ENCODE measurements around the gene STK24. TPM values are rescaled to one million over a fixed set of nuclear protein-coding genes. Genes with fewer than 3 reads are reported as not detected.

STK24 gene
- total and polyA plus RNA-seq, 2 of the 4 experiments (the other 2 are of a cell fraction) = 29.2 to 43.4 TPM

DNA sequence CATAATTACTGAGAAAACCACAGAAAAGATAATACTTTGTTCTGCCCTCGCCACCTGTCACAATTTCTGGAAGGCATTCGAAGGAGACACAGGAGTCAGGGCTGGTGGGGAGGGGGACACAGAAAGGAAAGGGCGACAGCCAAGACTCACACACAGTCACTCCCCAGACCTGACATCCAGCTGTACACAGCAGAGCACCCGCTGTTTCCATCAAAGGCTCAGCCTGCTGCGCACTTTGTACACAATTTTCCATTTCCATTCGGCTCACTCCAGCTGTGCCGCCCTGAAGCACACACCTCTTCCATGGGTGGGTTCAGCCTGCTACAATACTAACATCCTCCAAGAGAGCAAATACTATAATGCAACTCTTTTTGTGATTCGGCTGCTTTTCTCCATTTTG is 38.0 kb downstream of the STK24 start:
- Histone ChIP-seq H4K91ac (ENCODE audit: insufficient read depth, low read depth, low read length) (no peak overlapping the region), H2BK15ac (ENCODE audit: low read depth, low read length) (no peak overlapping the region), H3K36me3 (ENCODE audit: control insufficient read depth, insufficient read depth, low read length) (peaks cover 2% of the 10 kb centered on the region; the same call in 1 of the 2 replicates), H2BK120ac (ENCODE audit: low read depth, low read length) (no peak overlapping the region), H3K79me1 (ENCODE audit: low read depth in 1 of 2, low read length in 2 of 2) (peaks cover 25 to 100% of the 10 kb centered on the region in 2 experiments), H2AK9ac (replicated peaks; ENCODE audit: low read depth, low read length, poor library complexity) (no peak overlapping the region), H2BK5ac (ENCODE audit: low read depth, low read length, poor library complexity, severe bottlenecking) (no peak overlapping the region), H3K9me3 (ENCODE audit: control insufficient read depth, insufficient read depth, low read length) (no peaks in the 10 kb centered on the region), H2AFZ (replicated peaks; ENCODE audit: low read length, poor library complexity) (no peak overlapping the region), H4K5ac (ENCODE audit: low read depth, low read length) (no peak overlapping the region), H3K18ac (ENCODE audit: low read depth, low read length) (no peak overlapping the region), H3K27me3 (ENCODE audit: control insufficient read depth, insufficient read depth, low read length) (no peaks in the 10 kb centered on the region), H3K9me1 (ENCODE audit: insufficient read depth, low read length) (peaks cover 25% of the 10 kb centered on the region), H4K8ac (ENCODE audit: low read depth in 2 of 2, low read length in 2 of 2) (peak overlapping the region in 1 of 2 experiments; percentile 14; a peak in 1 of 4 replicates), H4K20me1 (ENCODE audit: insufficient read depth, low read length) (peaks cover 95% of the 10 kb centered on the region), H3K14ac (replicated peaks; ENCODE audit: low read depth, low read length) (no peak overlapping the region), H3K4me3 (ENCODE audit: insufficient read depth, low read depth, low read length) (no peak overlapping the region), H3K56ac (ENCODE audit: extremely low read depth, insufficient read depth, low read length) (no peak overlapping the region), H3K23ac (ENCODE audit: low read depth, low read length) (no peak overlapping the region), H3K27ac (ENCODE audit: insufficient read depth, low read length) (no peak overlapping the region), H3K4me2 (ENCODE audit: low read depth, low read length) (no peak overlapping the region), H3K9ac (ENCODE audit: low read depth, low read length) (no peak overlapping the region), H3K4ac (ENCODE audit: low read depth, low read length) (no peak overlapping the region), H2AK5ac (ENCODE audit: low read depth, low read length) (no peak overlapping the region), H2BK20ac (ENCODE audit: low read depth, low read length) (no peak overlapping the region), H3K4me1 (ENCODE audit: control insufficient read depth, insufficient read depth, low read length) (peaks cover 23% of the 10 kb centered on the region)
- dilution Hi-C loops (cut with HindIII; ENCODE audit: low sequenced_read_pairs, unreplicated experiment) (no loop called here), intact Hi-C loops (cut with micrococcal nuclease) (no loop called here), in situ Hi-C loops (cut with MboI; ENCODE audit: low sequenced_read_pairs) (no loop called here)
- CTCF ChIA-PET = no interaction called here
- ATAC-seq (ENCODE audit: low read depth) (no peak), DNase-seq (no peak)
- WGBS, 2 experiments (ENCODE audit: extremely low coverage in 2 of 2, insufficient read length in 1 of 2) = 86% methylated on average over 4 of the region's 8 CpGs; no CpG with 5 or more reads in 1 of the 2 experiments
- TF ChIP-seq, protein P1, sequence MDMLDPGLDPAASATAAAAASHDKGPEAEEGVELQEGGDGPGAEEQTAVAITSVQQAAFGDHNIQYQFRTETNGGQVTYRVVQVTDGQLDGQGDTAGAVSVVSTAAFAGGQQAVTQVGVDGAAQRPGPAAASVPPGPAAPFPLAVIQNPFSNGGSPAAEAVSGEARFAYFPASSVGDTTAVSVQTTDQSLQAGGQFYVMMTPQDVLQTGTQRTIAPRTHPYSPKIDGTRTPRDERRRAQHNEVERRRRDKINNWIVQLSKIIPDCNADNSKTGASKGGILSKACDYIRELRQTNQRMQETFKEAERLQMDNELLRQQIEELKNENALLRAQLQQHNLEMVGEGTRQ (IDR thresholded peaks at IDR 0.05; ENCODE audit: low read depth, low read length) = no peak
- TF ChIP-seq, protein P2, sequence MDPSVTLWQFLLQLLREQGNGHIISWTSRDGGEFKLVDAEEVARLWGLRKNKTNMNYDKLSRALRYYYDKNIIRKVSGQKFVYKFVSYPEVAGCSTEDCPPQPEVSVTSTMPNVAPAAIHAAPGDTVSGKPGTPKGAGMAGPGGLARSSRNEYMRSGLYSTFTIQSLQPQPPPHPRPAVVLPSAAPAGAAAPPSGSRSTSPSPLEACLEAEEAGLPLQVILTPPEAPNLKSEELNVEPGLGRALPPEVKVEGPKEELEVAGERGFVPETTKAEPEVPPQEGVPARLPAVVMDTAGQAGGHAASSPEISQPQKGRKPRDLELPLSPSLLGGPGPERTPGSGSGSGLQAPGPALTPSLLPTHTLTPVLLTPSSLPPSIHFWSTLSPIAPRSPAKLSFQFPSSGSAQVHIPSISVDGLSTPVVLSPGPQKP (IDR thresholded peaks at IDR 0.05; ENCODE audit: borderline replicate concordance, low read depth, low read length) = no peak
- TF ChIP-seq FOS (IDR thresholded peaks at IDR 0.05; ENCODE audit: low read depth, low read length) = no peak
- TF ChIP-seq, protein P3, sequence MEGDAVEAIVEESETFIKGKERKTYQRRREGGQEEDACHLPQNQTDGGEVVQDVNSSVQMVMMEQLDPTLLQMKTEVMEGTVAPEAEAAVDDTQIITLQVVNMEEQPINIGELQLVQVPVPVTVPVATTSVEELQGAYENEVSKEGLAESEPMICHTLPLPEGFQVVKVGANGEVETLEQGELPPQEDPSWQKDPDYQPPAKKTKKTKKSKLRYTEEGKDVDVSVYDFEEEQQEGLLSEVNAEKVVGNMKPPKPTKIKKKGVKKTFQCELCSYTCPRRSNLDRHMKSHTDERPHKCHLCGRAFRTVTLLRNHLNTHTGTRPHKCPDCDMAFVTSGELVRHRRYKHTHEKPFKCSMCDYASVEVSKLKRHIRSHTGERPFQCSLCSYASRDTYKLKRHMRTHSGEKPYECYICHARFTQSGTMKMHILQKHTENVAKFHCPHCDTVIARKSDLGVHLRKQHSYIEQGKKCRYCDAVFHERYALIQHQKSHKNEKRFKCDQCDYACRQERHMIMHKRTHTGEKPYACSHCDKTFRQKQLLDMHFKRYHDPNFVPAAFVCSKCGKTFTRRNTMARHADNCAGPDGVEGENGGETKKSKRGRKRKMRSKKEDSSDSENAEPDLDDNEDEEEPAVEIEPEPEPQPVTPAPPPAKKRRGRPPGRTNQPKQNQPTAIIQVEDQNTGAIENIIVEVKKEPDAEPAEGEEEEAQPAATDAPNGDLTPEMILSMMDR (conservative IDR thresholded peaks at IDR 0.05; ENCODE audit: low read depth, low read length) = no peak
- no peak for TF ChIP-seq CEBPB (IDR thresholded peaks at IDR 0.05; ENCODE audit: low read depth, low read length)
- no peak for TF ChIP-seq RAD21 (IDR thresholded peaks at IDR 0.05; ENCODE audit: low read length)
- TF ChIP-seq BHLHE40 (IDR thresholded peaks at IDR 0.05; ENCODE audit: low read depth, low read length) = no peak
- no peak for TF ChIP-seq MAZ (IDR thresholded peaks at IDR 0.05; ENCODE audit: borderline replicate concordance, low read depth, low read length)
- TF ChIP-seq MXI1 (IDR thresholded peaks at IDR 0.05; ENCODE audit: borderline replicate concordance, low read depth, low read length) = no peak
- no peak for TF ChIP-seq MAFK (IDR thresholded peaks at IDR 0.05; ENCODE audit: low read depth, low read length)
- TF ChIP-seq RFX5 (IDR thresholded peaks at IDR 0.05; ENCODE audit: low read depth, low read length) = no peak
- no peak for TF ChIP-seq NFE2L2 (IDR thresholded peaks at IDR 0.05; ENCODE audit: low read depth, low read length)
- TF ChIP-seq CHD1 (IDR thresholded peaks at IDR 0.05; ENCODE audit: low read depth, low read length) = no peak
- TF ChIP-seq RCOR1 (IDR thresholded peaks at IDR 0.05; ENCODE audit: insufficient replicate concordance, low read length) = no peak
- no peak for TF ChIP-seq SMC3 (IDR thresholded peaks at IDR 0.05; ENCODE audit: low read depth, low read length)
- TF ChIP-seq POLR2A (IDR thresholded peaks at IDR 0.05; ENCODE audit: low read depth, low read length) = no peak
- POLR2A ChIA-PET (ENCODE audit: unreplicated experiment) = no interaction called here
- no TSS peak for BruUV-seq (replicated peaks)
